Activated CD4-positive, CD25-positive, alpha-beta regulatory T cell treated with anti-CD3 and anti-CD28 coated beads, Interleukin-2, amount 50 U/mL, for 72 hours (primary cell): Measurements from ENCODE around the gene MAP4K4.

Source experiments
- DNase-seq: peaks from one replicate; pipeline ENCODE4 v3.0.0; 2021

MAP4K4 gene

GRCh38 chr2:101724125-101724474 lies 26.6 kb downstream of the MAP4K4 start:
- DNase-seq, result no peak

DNA sequence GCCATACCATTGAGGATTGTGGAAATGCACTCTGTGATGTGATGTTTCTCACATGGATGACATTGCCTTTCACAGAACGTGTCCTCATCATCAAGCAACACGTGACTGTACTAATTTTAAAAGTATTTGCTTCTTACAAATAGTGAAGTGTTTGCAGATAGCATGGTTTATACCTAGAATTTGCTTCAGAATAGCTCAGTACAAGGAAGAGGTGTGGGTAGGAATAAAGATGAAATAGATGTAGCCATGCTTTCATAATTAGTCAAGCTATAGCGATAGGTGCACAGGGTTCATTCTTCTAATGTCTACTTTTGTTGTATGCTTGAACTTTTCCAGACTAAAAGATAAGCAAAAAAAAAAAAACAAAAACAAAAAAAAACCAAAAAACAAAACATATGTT lies 27.5 kb downstream of the MAP4K4 start:
- DNase-seq, result no peak

DNA sequence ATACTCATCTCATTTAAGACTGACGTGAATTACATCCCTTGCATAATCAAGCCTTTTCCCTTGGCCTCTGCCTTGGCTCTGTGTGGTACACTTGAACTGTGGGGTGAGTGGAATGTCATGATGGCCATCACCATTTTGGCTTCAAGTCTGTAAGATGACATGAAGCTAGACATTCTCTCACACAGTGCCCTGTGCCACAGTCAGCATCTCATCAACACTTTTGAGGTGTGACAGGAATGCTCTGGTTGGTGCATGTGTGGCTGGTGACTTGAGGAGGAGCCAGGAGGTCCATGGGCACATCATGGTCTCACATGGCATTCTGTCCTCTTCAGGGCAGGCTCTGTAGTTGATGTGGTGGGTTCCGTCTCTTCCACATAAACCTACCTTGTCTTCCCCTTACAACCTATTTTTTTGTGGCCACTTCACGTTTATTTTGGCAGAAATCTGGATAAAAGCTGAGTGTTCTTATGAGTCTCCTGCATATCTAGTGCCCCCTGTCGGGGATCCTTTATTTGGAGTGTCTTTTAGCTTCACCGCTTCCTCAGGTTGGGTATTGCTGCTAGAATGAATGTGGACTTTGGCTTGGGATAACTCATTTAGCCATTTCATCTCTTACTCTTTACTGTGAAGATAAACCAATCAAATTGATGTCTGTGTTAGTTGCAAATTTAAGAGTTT lies 28.1 kb downstream of the MAP4K4 start:
- DNase-seq, result no peak

DNA sequence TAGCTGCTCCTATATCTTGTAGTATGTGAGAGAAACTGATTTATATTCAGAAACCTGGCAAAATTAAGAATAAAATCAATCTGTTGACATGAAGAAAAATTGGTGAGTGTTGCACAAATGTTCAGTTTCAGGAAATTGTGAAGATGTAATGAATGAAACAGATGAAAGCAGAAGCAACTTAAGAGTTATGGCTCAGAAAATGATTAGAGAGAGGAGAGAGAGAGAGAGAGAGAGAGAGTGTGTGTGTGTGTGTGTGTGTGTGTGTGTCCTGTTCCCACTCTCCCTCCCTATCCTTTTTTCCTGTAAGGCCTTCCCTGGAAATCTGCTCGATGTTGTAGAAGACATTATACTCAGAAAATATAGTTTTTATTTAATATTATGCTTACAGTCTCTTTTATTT lies 31.4 kb downstream of the MAP4K4 start:
- DNase-seq, result no peak

GRCh38 chr2:101729521-101730190 lies 32.1 kb downstream of the MAP4K4 start:
- no peak for DNase-seq

- no peak for DNase-seq
Measured at GRCh38 chr2:101731221-101732054, 33.9 kb downstream of the MAP4K4 start.

- no peak for DNase-seq
Measured at GRCh38 chr2:101732199-101732598, 34.7 kb downstream of the MAP4K4 start.

GRCh38 chr2:101732773-101733256 lies 35.3 kb downstream of the MAP4K4 start:
- DNase-seq, result no peak

- no peak for DNase-seq
Measured at GRCh38 chr2:101733257-101733993, 35.9 kb downstream of the MAP4K4 start.

- DNase-seq, result no peak
Measured at GRCh38 chr2:101734505-101735165, 37.1 kb downstream of the MAP4K4 start.

DNA sequence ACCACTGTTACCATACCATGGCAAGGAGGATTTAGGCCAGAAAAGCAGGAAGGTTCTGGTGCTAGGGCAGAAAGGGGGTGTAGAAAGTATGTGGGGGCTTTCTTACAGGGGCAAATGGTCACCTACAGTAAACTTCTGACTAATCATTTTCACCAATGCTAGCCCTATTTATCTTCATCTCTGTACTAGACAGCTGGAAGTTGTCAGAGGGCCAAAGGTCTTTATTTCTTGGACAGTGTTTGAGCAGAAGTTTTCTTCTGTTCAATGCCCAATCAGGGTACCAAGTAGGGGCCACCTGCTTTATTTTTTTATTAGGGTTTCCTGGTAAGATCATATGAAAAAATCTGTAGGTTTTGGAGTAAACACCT lies 37.6 kb downstream of the MAP4K4 start:
- DNase-seq, result no peak

DNA sequence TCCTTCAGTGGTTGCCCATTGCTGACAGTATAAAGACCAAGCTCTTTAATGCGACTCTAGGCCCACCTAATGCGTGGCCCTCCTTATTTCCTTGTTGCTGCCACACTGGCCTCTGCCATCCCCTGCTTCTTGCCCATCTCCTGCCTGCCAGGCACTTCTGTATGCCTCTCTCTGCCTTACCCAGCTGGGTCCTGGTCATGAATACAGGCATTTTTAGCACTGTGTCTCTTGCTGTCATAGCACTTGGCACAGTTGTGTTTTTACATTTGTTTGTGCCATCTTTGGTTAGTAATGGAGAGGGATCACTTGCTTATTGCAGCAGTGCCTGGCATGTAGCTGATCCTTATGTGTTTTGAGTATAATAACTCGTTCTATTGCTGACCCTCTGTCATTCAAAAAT lies 38.7 kb downstream of the MAP4K4 start:
- no peak for DNase-seq

DNA sequence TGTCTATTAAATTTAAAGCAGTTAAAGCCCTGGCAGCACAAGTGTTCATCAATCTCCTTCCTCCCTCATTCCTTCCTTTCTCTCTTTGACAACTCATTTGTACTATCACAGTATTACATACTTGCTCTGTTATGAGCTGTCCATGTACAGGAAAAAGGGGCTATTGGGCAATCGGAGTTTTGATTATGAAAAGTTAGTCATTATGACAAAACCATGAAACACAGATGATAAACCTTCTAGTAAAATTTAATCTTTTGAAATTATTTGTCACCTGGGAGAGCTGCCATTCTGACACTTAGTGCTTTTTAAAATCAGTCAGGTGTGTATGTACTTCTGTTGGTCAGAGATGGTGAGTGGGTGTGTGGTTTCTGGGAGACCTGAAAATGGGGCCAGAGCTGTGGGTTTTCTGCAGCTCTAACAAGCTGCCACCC lies 39.4 kb downstream of the MAP4K4 start:
- DNase-seq, result no peak

DNA sequence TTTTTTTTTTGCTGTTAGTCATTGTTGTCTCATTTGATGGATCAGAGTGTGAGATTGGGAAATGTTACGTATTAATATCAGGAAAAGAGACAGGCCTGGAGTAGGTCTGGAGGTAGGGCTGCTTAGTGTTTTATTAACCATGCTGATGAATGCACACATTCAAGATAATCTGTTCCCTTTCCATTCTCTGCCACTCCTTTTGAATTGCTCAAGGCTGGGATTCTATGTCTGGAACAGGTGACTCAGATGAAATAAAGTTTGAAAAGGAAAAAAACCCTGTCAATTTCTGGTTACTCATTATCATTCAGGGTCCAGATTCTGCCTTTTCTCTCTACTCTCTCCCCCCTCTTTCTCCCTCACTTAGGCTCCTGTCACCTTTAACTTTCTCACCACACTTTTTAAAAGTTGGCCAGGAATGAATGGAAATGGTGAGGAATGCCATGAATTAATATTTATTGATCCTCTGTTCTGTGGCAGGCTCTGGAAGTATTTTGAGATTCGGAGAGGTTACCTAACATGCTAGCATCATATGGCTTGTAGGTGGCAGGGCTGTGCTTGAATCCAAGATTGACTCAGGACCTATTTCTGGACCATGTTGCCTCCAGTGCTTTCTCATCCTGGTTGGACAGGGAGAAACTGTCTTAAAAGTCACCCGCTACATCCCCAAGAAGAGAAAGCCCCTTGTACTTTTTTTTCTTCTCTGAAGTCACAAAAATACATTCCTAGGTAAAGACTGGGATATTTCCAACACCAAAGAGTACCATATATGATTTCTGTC lies 40.2 kb downstream of the MAP4K4 start:
- DNase-seq, result no peak

DNA sequence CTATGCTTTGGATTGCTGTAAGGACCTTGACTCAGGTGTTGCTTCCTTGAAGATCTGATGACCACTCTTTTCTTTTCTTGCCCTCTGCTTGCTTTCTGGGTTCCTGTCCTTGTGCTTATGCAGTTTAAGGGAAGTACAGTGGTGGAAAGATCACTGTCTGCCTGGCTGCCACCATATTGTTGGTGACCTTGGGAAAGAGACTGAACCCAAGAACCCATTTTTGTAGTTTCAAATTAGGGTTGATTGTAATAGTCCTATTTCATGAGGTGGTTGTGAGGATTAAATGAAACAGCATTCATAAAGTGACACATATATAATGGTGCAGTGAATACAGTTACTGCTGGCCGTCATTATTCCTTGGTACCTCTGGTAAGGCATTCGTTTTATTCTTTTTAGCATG lies 41.1 kb downstream of the MAP4K4 start:
- no peak for DNase-seq

DNA sequence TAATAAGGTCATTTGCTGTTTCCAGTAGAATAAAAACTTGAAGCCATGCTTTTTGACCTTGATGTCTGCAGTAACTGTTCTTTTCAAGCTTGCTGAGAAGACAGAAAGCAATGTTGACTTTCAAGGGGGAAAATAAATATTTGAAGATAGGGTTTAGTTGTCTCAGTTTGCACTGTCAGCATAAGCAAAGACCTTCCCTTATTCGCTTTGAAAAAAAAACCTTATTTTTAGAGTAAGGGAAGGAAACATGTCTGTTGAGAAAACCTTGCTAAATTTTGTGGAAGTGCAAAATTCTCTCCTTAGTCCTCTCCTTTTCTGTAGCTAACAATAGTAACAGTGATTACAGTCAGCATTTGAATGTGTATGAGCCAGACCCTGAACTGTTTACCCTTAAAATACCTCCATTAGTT lies 43.1 kb downstream of the MAP4K4 start:
- DNase-seq, result no peak

GRCh38 chr2:101741775-101742520 lies 44.4 kb downstream of the MAP4K4 start:
- no peak for DNase-seq

- DNase-seq, result no peak
Measured at GRCh38 chr2:101742547-101742946, 45.0 kb downstream of the MAP4K4 start.

- no peak for DNase-seq
Measured at GRCh38 chr2:101743288-101743687, 45.8 kb downstream of the MAP4K4 start.

- DNase-seq, result no peak
Measured at GRCh38 chr2:101744832-101745231, 47.3 kb downstream of the MAP4K4 start.
